Testis (tissue), 2 donors: ENCODE results near the gene DCDC2C.

Experiments
- CTCF ChIP-seq, 3 experiments: fragments of 450-650 bp in 2 of 3; fragments of 200-600 bp in 1 of 3; sonication (generic) in 1 of 3; IDR thresholded peaks; one replicate each; pipeline ENCODE4 v1.5.1; 2016 to 2019; ENCODE audit warnings: antibody characterized with exemption in 3 of 3, mild to moderate bottlenecking in 2 of 3, moderate library complexity in 1 of 3
- POLR2A ChIP-seq: fragments of 450-650 bp; IDR thresholded peaks from one replicate; pipeline ENCODE4 v1.6.1; 2017; ENCODE audit warnings: antibody characterized with exemption, mild to moderate bottlenecking, moderate library complexity

DNA sequence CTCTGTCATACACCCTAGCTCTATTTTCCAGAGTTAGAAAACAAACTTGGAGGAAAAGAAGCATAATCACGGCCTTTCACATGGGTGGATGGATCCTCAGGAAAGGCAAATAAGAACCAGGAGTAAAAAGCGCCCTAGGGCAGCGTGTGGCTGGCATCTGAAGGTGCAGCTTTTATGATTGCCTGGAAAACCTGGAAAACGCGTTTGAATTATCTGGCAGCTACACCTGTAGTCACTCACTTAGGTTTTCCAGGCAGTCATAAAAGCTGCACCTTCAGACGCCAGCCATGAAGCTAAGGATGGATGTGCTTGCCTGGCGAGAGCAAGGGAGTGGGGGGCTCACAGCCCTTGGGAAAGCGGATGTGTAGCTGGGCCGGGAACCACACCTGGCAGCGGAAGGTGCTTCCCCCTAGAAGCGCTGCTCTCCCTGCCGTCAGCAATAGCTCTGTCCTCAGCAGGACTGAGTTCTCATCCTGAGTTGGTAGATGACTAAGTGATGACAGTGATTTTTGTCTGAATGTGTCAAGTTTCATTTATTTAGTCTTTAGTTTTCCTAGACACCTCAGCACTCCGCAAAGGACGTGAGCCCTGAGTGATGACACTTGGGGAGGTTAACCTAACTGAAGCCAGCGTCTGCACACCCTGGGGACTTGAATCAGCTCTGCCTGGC lies 82.0 kb downstream of the DCDC2C start:
- TF ChIP-seq CTCF (IDR thresholded peaks at IDR 0.05): no peak
- no peak for TF ChIP-seq POLR2A
